C4-2B (cell line): ENCODE results near the gene RCC1.
"Not testable (repeated sequence)": the region's sequence is repeated elsewhere in the genome, so short reads cannot be mapped to it uniquely, and the experiment has no call there.

Experiments
- CTCF ChIP-seq: fragments of 450-650 bp; conservative IDR thresholded peaks from 2 replicates; pipeline ENCODE4 v1.5.1; 2017; ENCODE audit warnings: mild to moderate bottlenecking
- ZFX ChIP-seq: fragments of 450-650 bp; IDR thresholded peaks from 2 replicates; pipeline ENCODE4 v1.6.1; 2017

- TF ChIP-seq CTCF, ZFX: not testable (repeated sequence)
Observed at GRCh38 chr1:28586585-28587391, 80.9 kb downstream of the RCC1 start.
